ENCODE data around the gene ITGA3. TPM values are rescaled to one million over a fixed set of nuclear protein-coding genes. Genes with fewer than 3 reads are reported as not detected.

Gene ITGA3
- total RNA-seq, 6 donors from 2014 or later: 193 to 469 (median 350) TPM

DNA sequence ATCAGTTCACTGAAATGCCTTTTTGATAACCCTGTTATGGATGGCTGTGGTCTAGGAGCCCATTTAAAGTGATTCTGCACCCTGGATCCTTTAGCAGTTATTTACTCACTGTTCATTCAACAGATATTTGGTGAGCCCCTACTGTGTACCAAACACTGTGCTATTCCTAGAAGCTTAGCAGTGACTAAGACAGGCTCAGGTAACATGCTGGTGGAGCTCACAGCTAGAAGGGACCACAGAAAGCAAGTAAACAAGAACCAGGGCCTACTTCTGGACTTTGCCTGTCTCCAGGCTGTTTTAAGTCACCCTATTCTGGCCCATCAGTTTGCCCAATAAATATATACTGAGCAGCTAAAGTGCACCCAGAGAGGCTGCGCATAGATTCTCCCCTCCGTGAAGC is 11.1 kb downstream of the ITGA3 start:
- 100% methylated on average over 2 of the region's 2 CpGs for whole genome bisulfite sequencing, 2 donors
- Histone ChIP-seq H3K4me3 (no peak overlapping the region), H3K4me1 (peaks cover 34 to 36% (median 35%) of the 10 kb centered on the region in 4 donors), H3K9me3 (no peaks in the 10 kb centered on the region), H3K36me3 (peaks cover 16 to 55% (median 46%) of the 10 kb centered on the region in 4 donors), H3K27ac (peak overlapping the region in 1 of 4 donors; percentile 51), H3K27me3 (no peaks in the 10 kb centered on the region)
- ATAC-seq (ENCODE audit: low FRiP score in 2 of 2) (no peak), DNase-seq (no peak)
- no peak for TF ChIP-seq POLR2A (IDR thresholded peaks at IDR 0.05)

DNA sequence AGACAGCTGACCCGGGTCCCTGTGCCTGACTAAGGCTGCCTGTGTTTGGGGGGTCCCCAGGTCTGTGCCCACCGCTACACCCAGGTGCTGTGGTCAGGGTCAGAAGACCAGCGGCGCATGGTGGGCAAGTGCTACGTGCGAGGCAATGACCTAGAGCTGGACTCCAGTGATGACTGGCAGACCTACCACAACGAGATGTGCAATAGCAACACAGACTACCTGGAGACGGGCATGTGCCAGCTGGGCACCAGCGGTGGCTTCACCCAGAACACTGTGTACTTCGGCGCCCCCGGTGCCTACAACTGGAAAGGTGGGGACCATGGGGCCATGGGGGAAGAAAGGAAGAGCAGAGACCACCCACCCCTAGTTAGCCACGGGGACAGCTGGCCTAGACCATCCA is 12.1 kb downstream of the ITGA3 start:
- peaks cover 24 to 26% (median 25%) of the 10 kb centered on the region in 4 donors for H3K4me1 ChIP-seq
- WGBS, 2 donors: 91 to 93% methylated on average over 12 to 13 of the region's 13 CpGs
- no peak overlapping the region for H3K4me3 ChIP-seq
- peaks cover 22 to 65% (median 55%) of the 10 kb centered on the region in 4 donors for H3K36me3 ChIP-seq
- no peak for ATAC-seq (ENCODE audit: low FRiP score in 2 of 2)
- H3K27ac ChIP-seq: peak overlapping the region in 1 of 4 donors; percentile 29
- no peak for DNase-seq
- no peaks in the 10 kb centered on the region for H3K27me3 ChIP-seq
- TF ChIP-seq EP300 (IDR thresholded peaks at IDR 0.05) (no peak), POLR2AphosphoS5 (IDR thresholded peaks at IDR 0.05) (no peak), POLR2A (IDR thresholded peaks at IDR 0.05) (no peak)
- TF ChIP-seq, protein P1, sequence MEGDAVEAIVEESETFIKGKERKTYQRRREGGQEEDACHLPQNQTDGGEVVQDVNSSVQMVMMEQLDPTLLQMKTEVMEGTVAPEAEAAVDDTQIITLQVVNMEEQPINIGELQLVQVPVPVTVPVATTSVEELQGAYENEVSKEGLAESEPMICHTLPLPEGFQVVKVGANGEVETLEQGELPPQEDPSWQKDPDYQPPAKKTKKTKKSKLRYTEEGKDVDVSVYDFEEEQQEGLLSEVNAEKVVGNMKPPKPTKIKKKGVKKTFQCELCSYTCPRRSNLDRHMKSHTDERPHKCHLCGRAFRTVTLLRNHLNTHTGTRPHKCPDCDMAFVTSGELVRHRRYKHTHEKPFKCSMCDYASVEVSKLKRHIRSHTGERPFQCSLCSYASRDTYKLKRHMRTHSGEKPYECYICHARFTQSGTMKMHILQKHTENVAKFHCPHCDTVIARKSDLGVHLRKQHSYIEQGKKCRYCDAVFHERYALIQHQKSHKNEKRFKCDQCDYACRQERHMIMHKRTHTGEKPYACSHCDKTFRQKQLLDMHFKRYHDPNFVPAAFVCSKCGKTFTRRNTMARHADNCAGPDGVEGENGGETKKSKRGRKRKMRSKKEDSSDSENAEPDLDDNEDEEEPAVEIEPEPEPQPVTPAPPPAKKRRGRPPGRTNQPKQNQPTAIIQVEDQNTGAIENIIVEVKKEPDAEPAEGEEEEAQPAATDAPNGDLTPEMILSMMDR (IDR thresholded peaks at IDR 0.05): no peak
- no peaks in the 10 kb centered on the region for H3K9me3 ChIP-seq

DNA sequence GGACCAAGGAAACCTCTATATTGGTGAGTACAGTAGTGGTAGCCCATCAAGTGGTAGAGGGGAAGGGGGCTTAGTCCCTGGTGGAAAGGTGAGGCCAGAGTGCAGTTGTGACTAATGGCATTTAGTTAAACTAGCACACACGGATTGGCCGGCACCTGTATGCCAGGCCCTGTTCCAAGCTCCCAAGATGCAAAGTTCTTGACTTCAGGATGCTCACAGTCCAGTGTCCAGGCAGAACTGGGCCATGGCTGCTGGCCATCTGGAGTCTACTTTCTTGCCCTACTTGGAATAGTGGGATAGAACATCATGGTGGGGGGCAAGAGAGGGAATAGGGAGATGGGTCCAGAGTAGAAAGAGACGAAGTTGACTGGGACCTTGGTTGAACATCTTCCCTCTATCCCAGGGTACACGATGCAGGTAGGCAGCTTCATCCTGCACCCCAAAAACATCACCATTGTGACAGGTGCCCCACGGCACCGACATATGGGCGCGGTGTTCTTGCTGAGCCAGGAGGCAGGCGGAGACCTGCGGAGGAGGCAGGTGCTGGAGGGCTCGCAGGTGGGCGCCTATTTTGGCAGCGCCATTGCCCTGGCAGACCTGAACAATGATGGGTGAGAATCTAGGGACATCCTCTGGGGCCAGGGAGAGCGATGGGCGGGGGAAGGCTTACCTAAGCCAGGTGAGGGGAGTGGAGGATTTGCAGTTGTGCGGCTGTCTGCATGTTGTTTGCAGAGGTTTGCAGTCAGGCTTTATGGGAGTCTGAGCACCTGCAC is 15.2 kb downstream of the ITGA3 start:
- TF ChIP-seq POLR2AphosphoS5 (IDR thresholded peaks at IDR 0.05) (no peak), POLR2A (IDR thresholded peaks at IDR 0.05) (no peak), EP300 (IDR thresholded peaks at IDR 0.05) (no peak)
- TF ChIP-seq, protein P1 (IDR thresholded peaks at IDR 0.05): no peak
- Histone ChIP-seq H3K27ac (no peak overlapping the region), H3K4me1 (no peaks in the 10 kb centered on the region), H3K4me3 (no peak overlapping the region), H3K27me3 (no peaks in the 10 kb centered on the region), H3K9me3 (no peaks in the 10 kb centered on the region), H3K36me3 (peaks cover 31 to 95% (median 81%) of the 10 kb centered on the region in 4 donors)
- no peak for ATAC-seq (ENCODE audit: low FRiP score in 2 of 2)
- WGBS, 2 donors: 92 to 98% methylated on average over 10 to 16 of the region's 16 CpGs
- no peak for DNase-seq

DNA sequence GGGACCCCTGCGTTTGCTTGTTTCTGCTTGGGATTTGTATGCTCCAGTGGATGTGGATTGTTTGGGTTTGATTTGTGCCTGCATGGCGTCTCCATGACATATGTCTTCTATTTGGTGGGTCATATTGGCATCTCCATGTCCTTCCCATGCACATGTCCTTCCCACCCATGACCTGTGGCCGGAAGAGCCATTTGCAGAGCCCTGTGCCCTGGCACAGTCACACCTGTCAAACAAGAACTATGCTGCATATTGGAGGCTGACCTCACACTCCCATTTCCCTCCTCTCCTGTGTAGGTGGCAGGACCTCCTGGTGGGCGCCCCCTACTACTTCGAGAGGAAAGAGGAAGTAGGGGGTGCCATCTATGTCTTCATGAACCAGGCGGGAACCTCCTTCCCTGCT is 15.8 kb downstream of the ITGA3 start:
- no peak for TF ChIP-seq POLR2AphosphoS5 (IDR thresholded peaks at IDR 0.05)
- TF ChIP-seq POLR2A (IDR thresholded peaks at IDR 0.05): no peak
- TF ChIP-seq, protein P1 (IDR thresholded peaks at IDR 0.05): no peak
- TF ChIP-seq EP300 (IDR thresholded peaks at IDR 0.05): no peak
- no peak for DNase-seq
- Histone ChIP-seq H3K4me1 (no peaks in the 10 kb centered on the region), H3K27me3 (no peaks in the 10 kb centered on the region), H3K4me3 (no peak overlapping the region), H3K9me3 (no peaks in the 10 kb centered on the region), H3K27ac (no peak overlapping the region), H3K36me3 (peaks cover 37 to 99% (median 86%) of the 10 kb centered on the region in 4 donors)
- no peak for ATAC-seq (ENCODE audit: low FRiP score in 2 of 2)
- WGBS, 2 donors: 81 to 96% methylated on average over 6 of the region's 6 CpGs

DNA sequence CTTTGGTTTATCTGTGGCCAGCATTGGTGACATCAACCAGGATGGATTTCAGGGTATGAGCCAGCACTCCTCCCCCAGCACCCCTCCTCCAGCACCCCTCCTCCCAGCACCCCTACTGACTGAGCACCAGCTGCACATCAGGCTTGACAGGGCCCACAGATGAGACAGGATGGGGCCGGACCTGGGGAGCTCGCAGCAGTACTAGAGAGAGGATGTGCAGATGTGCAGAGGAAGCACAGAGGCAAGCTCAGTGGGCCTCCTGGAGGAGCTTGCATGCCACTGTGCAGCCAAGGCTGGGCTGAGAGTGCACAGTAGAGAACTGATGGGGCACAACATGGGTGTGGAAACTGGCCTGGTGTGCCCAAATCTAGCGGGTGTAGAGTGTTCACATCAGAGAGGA is 16.2 kb downstream of the ITGA3 start:
- no peaks in the 10 kb centered on the region for H3K27me3 ChIP-seq
- no peak overlapping the region for H3K4me3 ChIP-seq
- peaks cover 42 to 99% (median 89%) of the 10 kb centered on the region in 4 donors for H3K36me3 ChIP-seq
- H3K9me3 ChIP-seq: no peaks in the 10 kb centered on the region
- no peak overlapping the region for H3K27ac ChIP-seq
- no peaks in the 10 kb centered on the region for H3K4me1 ChIP-seq
- DNase-seq (no peak), ATAC-seq (ENCODE audit: low FRiP score in 2 of 2) (no peak)
- TF ChIP-seq POLR2AphosphoS5 (IDR thresholded peaks at IDR 0.05): no peak
- TF ChIP-seq, protein P1 (IDR thresholded peaks at IDR 0.05): no peak
- no peak for TF ChIP-seq EP300 (IDR thresholded peaks at IDR 0.05)
- 81 to 82% methylated on average over 3 of the region's 3 CpGs for WGBS, 2 donors

Measured in upper lobe of left lung (tissue), 6 donors.